ENCODE data around the gene TNPO2.
A peak's percentile ranks its signal among the peaks of the same experiment; 100 is the strongest.
"Not testable (repeated sequence)": the region's sequence is repeated elsewhere in the genome, so short reads cannot be mapped to it uniquely, and the experiment has no call there.

Gene TNPO2

DNA sequence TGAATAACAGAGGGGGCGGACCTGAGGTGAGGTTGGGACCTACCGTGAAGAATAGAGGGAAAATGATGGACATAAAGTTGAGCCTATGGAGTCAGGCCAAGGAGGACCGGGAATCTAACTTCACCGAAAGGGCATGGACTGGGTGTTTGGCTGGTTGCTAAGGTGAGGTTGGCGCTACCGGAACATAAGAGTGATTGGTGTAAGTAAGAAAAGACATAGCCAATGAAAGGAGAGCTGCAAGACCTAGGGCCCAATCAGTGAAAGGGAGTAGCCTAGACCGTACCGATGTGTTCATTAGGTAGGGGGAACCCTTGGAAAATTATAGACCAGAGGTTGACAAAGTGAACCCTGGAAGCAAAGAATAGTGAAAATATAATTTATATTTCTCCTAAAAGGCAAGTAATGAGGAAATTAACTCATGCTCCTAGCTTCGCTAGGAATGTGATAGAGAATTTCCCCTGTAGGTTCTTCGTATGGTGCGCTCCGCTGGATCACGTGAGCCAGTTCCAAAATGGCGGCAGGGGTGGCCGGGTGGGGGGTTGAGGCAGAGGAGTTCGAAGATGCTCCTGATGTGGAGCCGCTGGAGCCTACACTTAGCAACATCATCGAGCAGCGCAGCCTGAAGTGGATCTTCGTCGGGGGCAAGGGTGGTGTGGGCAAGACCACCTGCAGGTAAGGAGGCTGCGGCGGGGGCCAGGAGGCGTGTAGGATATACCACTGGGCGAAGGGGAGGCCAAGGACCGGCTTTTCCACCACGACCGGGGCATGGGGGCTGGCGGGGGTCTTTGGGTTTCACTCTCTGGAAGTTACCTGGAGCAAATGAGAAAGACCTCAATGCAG, 13.5 kb upstream of the TNPO2 start, which contains the start of gene GET3:
Gene GET3, plus strand, starts transcription at position 503 of the 840 bp plus-strand sequence. Its CDS starts 9 bp downstream, at position 512.
- DNase-seq: peak; percentile 90

DNA sequence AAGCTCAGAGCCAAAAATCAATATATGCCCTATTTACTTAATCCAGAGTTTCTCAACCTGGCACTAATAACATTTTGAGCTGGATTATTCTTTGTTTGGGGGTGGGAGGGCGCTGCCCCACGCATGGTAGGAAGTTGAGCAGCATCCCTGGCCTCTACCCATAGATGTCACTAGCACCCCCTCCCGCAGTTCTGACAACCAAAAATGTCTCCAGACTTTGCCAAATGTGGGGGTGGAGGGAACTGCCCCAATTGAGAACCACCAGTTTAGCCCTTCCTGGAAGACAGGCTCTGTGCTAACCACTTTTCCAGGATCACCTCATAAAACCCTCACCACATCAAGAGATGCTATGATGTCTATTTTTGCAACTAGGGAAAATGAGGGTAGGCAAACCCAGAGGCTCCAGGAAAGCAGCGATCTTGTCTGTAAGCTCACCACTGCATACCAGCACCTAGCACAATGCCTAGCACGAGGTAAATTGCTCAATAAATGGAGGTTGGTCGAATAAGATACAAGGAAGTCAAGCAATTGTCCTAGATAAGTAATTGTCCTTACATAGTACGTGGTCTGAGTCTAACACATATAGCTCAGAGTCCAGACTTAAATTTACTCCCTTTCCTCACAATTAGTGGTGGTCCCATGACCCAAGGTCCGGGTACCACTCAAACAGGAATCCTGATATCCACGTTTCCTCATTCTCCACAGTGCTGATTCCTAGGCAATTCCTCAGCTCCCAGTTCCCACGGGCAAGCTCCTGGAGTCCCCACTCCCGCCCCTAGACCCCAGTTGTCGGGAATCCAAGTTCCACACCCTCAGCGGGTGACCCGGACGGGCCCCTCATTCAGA, 9.9 kb upstream of the TNPO2 start:
- peak; percentile 55 for DNase-seq

DNA sequence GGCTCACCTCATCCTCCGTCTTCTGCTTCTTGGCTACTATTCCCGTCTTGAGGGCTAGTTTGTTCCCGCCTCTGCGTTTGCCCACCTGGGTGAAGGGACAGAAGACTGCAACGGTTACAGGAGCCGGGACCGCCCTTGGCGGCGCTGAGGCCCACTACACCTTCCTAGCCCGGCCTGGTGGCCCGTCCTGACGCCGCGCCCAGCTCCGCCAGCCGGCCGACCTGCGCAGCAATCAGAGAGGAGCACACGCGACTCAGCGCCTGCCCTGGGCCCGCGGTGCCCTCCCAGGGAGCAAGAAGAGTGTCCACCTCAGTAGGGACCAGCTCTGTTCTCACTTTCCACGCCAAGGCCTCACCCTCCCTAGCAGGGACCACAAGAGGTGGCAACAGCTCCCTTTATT, 7.6 kb upstream of the TNPO2 start:
- DNase-seq: no peak

DNA sequence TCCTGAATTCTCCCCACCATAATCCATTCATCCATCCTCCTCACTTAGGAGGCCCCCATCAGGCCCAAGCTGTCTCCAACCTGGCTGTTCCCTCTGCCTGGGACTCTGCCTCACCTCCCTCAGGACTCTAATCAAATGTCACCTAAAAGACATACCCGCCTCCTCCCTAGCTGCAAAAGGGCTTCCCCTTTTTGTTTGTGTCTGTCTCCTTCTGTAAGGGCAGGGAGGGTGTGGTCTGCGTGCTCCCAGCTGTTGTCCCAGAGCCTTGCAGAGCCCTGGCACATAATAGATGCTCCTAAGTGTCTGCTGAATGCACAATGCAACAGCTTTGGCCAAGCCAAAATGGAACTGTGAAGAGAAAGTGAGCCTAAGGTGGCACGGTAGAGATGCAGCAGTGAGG, 6.3 kb upstream of the TNPO2 start:
- no peak for DNase-seq

DNA sequence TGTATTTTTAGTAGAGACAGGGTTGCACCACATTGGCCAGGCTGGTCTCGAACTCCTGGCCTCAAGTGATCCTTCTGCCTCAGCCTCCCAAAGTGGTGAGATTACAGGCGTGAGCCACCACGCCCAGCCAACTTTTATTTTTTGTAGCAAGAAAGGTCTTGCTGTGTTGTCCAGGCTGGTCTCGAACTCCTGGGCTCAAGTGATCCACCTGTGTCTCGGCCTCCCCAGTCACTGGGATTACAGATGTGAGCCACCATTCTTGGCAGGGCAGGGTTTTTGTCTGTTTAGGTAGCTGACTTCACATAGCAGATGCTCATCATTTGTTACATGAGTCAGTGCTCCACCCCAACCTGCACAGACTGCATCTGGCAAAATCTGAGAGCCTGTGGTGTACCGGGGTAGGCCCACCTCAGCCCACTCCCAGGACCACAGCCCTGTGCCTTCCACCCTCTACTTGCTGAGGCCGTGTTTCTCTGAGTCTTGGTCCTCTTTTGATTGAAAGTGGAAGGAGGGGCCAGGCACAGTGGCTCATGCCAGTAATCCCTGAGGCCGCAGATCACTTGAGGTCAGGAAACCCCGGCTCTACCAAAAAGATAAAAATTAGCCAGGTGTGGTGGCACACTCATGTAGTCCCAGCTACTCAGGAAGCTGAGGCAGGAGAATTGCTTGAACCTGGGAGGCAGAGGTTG, 4.2 kb upstream of the TNPO2 start:
- DNase-seq: no peak

GRCh38 chr19:12726988-12727316, 3.2 kb upstream of the TNPO2 start:
- DNase-seq: no peak

DNA sequence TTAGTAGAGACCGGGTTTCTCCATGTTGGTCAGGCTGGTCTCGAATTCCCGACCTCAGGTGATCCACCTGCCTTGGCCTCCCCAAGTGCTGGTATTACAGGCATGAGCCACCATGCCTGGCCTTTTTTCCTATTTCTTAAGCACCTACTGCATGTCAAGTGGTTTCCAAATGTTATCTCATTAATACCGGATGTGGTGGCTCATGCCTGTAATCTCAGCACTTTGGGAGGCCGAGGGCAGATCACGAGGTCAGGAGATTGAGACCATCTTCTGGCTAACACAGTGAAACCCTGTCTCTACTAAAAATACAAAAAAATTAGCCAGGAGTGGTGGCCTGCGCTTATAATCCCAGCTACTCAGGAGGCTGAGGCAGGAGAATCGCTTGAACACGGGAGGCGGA, 1.9 kb upstream of the TNPO2 start:
- not testable (repeated sequence) for DNase-seq

GRCh38 chr19:12723381-12723640, 421 bp downstream of the TNPO2 start:
- DNase-seq: no peak

- DNase-seq: peak; percentile 97
These were observed 959 bp downstream of the TNPO2 start for GRCh38 chr19:12722566-12723380.

- DNase-seq: peak; percentile 61
These were observed 1.8 kb downstream of the TNPO2 start for GRCh38 chr19:12721656-12722565.

- DNase-seq: no peak
These were observed 2.7 kb downstream of the TNPO2 start for GRCh38 chr19:12720851-12721655.

DNA sequence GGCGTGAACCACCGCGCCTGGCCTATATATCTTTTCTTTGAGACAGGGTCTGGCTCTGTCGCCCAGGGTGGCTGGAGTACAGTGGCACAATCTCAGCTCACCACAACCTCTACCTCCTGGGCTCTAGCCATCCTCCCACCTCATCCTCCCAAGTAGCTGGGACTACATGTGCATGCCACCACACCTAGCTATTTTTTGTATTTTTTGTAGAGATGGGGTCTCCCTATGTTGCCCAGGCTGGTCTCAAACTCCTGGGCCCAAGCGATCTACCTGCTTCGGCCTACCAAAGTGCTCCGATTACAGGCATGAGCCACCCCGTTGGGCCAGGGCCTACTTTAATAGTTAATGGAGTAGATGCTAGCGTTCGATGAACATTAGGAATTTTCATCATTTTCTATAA, 3.4 kb downstream of the TNPO2 start:
- DNase-seq: no peak

- no peak for DNase-seq
These were observed 7.8 kb downstream of the TNPO2 start for GRCh38 chr19:12715929-12716328.

- no peak for DNase-seq
These were observed 8.6 kb downstream of the TNPO2 start for GRCh38 chr19:12715102-12715501.

- DNase-seq: not testable (repeated sequence)
These were observed 10.4 kb downstream of the TNPO2 start for GRCh38 chr19:12713304-12713703.

- DNase-seq: peak; percentile 31
These were observed 11.7 kb downstream of the TNPO2 start for GRCh38 chr19:12712077-12712476.

DNA sequence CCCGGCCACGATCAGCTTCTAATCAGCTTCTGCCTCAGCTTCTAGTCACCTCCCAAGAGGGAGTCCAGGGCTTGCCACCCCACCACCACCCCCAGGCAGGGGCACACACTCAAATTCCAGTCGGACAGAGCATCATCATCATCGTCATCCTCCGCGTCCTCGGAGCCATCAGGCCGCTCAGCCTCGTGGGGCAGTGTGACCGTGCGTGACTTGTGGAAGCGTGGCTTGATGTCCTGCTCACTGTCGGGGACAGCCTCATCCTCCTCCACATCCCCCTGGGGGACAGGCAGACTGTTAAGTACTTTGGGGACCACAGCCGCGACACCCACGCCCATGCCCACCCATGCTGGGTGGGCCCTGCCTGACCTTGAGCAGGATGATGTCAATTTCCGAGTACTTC, 12.5 kb downstream of the TNPO2 start:
- no peak for DNase-seq

DNA sequence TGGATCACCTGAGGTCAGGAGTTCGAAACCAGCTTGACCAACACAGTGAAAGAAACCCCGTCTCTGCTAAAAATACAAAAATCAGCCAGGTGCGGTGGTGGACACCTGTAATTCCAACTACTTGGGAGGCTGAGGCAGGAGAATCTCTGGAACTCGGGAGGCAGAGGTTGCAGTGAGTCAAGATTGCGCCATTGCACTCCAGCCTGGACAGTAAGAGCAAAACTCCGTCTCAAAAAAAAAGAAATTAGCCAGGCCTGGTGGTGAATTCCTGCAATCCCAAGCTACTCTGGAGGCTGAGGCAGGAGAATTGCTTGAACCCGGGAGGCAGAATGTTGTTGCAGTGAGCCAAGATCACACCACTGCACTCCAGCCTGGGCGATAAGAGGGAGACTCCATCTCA, 15.1 kb downstream of the TNPO2 start:
- DNase-seq: no peak

DNA sequence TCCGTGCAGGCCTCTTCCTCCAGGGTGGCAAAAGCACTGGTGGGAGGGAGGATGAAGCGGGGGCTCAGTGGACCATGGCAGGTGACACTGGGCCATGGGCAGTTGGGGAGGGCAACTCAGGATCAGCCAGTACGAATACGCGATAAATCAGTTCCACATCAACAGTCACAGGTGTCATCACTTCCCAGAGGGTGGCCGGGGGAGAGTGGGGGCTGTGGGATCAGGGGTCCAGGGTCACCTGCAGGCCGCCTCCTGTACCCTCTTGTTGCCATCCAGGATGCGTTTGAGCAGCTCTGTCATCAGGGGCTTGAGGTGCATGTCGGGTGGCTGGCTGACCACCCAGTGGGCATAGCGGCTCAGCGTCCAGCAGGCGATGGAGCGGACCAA, 17.4 kb downstream of the TNPO2 start:
- no peak for DNase-seq

DNA sequence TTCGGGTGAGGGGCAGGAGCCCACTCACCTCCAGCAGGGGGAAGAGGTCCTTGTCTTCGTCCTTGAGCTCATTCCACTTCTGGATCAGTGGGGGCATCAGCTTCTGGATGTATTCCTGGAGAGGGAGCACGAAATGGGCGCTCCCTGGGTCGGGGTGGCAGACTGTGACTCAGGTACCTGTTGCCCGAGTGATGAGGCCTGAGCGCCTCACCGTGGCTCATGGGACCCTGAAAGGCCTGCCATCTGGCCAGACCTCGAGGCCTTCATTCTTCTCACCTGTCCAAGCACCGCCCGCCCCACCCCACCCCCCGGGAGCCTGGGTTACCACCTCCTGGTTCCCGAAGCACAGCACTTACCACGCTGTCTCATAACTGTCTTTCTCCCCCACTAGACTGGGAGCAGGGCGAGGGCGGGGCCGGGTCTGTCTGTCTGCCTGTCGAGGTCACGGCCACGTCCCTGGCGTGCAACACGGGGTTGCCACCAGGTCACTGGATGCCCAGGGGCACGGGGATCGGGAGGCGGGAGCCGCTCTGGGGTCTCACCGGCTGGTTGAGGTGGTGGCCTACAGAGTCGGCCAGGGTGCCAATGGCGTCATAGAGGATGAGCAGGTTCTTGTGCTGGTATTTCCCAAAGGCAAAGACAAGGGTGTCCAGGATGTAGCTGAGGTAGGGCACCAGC, 17.9 kb downstream of the TNPO2 start:
- DNase-seq: no peak

Data from CD4-positive, alpha-beta T cell treated with Interleukin-10 for 1 hour (primary cell).